HEK293T (cell line): ENCODE measurements around the gene CCNL2.

ENCODE experiments used
- CTCF ChIA-PET: fragments of 350-600 bp; formaldehyde crosslinking; extraction: SDS; loops from one replicate; lab custom pipeline; 2021; ENCODE audit warnings: antibody characterized with exemption, inconsistent platforms; lab: Yijun Ruan, JAX
- POLR2A ChIA-PET: fragments of 350-600 bp; formaldehyde crosslinking; extraction: SDS; loops from one replicate; lab custom pipeline; 2020; ENCODE audit warnings: antibody characterized with exemption, inconsistent platforms; lab: Yijun Ruan, JAX
- DNase-seq: peaks from one replicate; pipeline ENCODE4 v3.0.0; 2012; ENCODE audit warnings: mixed read lengths; ENCODE audit errors: extremely low spot score
- ARNT ChIP-seq: fragments of 450-650 bp; IDR thresholded peaks from 2 replicates; pipeline ENCODE4 v1.6.1; 2017; ENCODE audit warnings: mild to moderate bottlenecking
- BHLHE40 ChIP-seq: fragments of 450-650 bp; IDR thresholded peaks from 2 replicates; pipeline ENCODE4 v1.6.1; 2016; ENCODE audit warnings: mild to moderate bottlenecking, moderate library complexity, borderline replicate concordance
- CTBP1 ChIP-seq: fragments of 450-650 bp; IDR thresholded peaks from 2 replicates; pipeline ENCODE4 v1.6.1; 2016; ENCODE audit warnings: borderline replicate concordance
- ELF4 ChIP-seq: fragments of 450-650 bp; IDR thresholded peaks from 2 replicates; pipeline ENCODE4 v1.6.1; 2017; ENCODE audit warnings: antibody characterized with exemption
- FOXA1 ChIP-seq: fragments of 450-650 bp; IDR thresholded peaks from 2 replicates; pipeline ENCODE4 v1.6.1; 2016; ENCODE audit warnings: mild to moderate bottlenecking
- FOXK2 ChIP-seq: fragments of 450-650 bp; IDR thresholded peaks from 2 replicates; pipeline ENCODE4 v1.6.1; 2016; ENCODE audit warnings: mild to moderate bottlenecking
- FOXM1 ChIP-seq: fragments of 450-650 bp; IDR thresholded peaks from 2 replicates; pipeline ENCODE4 v1.6.1; 2017; ENCODE audit warnings: mild to moderate bottlenecking, borderline replicate concordance
- HDGF ChIP-seq: fragments of 450-650 bp; IDR thresholded peaks from 2 replicates; pipeline ENCODE4 v1.6.1; 2017; ENCODE audit warnings: antibody characterized with exemption, borderline replicate concordance
- L3MBTL2 ChIP-seq: fragments of 450-650 bp; conservative IDR thresholded peaks from 2 replicates; pipeline ENCODE4 v1.6.1; 2016; ENCODE audit warnings: mild to moderate bottlenecking
- LEF1 ChIP-seq: fragments of 450-650 bp; IDR thresholded peaks from 2 replicates; pipeline ENCODE4 v1.6.1; 2017; ENCODE audit warnings: mild to moderate bottlenecking, borderline replicate concordance
- NFRKB ChIP-seq: fragments of 450-650 bp; IDR thresholded peaks from 2 replicates; pipeline ENCODE4 v1.6.1; 2016; ENCODE audit warnings: mild to moderate bottlenecking, moderate library complexity
- SP1 ChIP-seq: fragments of 450-650 bp; IDR thresholded peaks from 2 replicates; pipeline ENCODE4 v1.6.1; 2017
- SUZ12 ChIP-seq: fragments of 450-650 bp; IDR thresholded peaks from 2 replicates; pipeline ENCODE4 v1.6.1; 2016; ENCODE audit warnings: mild to moderate bottlenecking
- TARDBP ChIP-seq: fragments of 450-650 bp; IDR thresholded peaks from 2 replicates; pipeline ENCODE4 v1.6.1; 2016
- ZNF384 ChIP-seq: fragments of 450-650 bp; IDR thresholded peaks from 2 replicates; pipeline ENCODE4 v1.6.1; 2016
- TF ChIP-seq, protein P1 (sequence below): fragments of 450-650 bp; IDR thresholded peaks from 2 replicates; pipeline ENCODE4 v1.6.1; 2016

CCNL2 gene

DNA sequence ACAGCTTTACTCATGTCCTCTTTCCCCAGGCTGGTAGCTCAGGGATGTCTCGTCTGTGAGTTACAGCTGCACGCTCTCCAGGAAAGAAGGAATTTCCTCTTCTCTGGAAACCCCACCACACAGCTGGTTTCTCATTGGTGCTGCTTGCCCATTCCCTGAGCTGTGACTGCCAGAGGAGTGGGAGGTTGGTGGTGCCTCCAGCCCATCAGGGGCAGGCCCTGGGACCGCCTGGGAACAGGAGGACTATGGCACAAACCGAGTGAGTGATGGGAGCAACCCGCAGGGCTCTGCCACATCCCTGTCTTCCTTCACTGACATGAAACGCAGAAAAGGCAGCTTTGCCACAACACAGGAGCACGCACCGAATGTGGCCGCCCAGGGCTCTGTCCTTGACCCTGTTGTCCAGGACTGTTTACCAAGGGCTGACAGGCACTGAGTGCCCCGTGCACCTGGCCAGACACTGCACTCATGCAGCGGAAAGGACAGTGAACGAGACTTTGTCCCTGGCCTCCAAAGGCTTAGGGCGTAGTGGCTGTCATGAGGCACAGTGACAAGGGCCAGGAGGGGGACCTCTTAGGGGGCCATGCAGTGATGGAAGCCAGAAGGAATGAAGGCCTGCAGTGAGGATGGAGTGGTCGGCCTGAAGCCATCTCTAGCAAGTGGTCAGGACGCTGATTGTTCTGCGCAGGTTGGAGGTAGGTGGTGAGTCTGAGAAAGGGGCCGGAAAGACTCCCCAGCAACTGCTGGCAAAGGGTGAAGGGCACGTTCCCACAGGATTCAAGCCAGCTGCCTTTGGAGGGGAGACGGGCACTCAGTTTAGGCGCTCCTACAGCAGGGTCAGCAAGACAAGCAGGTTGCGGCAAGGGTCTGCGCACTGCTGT, 1.7 kb upstream of the CCNL2 start:
- ChIA-PET POLR2A (interaction anchor here (1.0 to 2.7 kb wide), 5 partner anchors 14 to 104 kb away, joined by 3 to 54 read pairs (median 7); partner anchors contain the start of genes AURKAIP1 and DVL1), CTCF (interaction anchor here (0.6 to 1.4 kb wide), 3 partner anchors 40 to 178 kb away, joined by 3 to 6 read pairs (median 4); no protein-coding TSS in a partner anchor)
- no peak for DNase-seq
- TF ChIP-seq ARNT (no peak), FOXK2 (no peak), BHLHE40 (no peak), TARDBP (no peak), FOXA1 (no peak), ZNF384 (no peak), L3MBTL2 (no peak), HDGF (no peak), LEF1 (no peak), ELF4 (no peak), SP1 (no peak), CTBP1 (no peak), SUZ12 (no peak), NFRKB (no peak), FOXM1 (no peak)
- TF ChIP-seq, protein P1, sequence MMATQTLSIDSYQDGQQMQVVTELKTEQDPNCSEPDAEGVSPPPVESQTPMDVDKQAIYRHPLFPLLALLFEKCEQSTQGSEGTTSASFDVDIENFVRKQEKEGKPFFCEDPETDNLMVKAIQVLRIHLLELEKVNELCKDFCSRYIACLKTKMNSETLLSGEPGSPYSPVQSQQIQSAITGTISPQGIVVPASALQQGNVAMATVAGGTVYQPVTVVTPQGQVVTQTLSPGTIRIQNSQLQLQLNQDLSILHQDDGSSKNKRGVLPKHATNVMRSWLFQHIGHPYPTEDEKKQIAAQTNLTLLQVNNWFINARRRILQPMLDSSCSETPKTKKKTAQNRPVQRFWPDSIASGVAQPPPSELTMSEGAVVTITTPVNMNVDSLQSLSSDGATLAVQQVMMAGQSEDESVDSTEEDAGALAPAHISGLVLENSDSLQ: no peak

DNA sequence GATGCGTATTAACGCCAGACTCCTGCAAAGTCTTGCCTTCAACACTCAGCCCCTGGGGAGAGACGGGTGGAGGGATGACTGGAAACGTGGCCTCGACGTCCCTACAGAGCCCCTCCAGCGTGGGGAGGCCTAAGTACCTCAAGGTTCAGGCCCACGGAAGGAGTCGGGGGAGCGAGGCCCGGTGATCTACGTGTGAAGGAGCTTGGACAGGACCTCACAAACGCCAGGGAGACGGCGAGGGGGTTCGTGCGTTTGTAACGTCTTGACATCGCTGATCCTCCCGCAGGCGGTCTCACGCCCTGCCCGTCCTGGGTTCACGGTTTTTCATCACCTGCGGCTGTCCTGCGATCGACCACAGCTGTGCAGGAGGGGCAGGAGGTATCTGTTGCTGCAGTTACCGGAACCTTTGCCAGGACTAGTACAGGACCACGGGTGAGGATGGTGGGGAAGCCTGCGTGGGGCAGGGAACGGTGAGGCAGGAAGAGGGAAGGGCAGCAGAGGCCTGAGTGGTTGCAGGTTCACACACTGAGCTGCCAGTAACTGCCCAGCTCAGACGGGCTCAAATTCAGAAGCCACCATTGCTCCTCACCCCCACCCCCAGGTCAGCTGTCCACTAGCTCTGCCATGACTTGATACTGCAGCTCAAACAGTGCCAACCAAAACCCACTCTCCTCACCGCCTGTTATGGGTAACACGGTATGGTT, 889 bp upstream of the CCNL2 start:
- ChIA-PET CTCF (interaction anchor here (0.6 to 1.4 kb wide), 3 partner anchors 40 to 179 kb away, joined by 3 to 6 read pairs (median 4); no protein-coding TSS in a partner anchor), POLR2A (interaction anchor here (1.0 to 2.7 kb wide), 5 partner anchors 15 to 105 kb away, joined by 3 to 54 read pairs (median 7); partner anchors contain the start of genes AURKAIP1 and DVL1)
- TF ChIP-seq BHLHE40 (no peak), SP1 (no peak), L3MBTL2 (peak; percentile 64)
- no peak for DNase-seq

DNA sequence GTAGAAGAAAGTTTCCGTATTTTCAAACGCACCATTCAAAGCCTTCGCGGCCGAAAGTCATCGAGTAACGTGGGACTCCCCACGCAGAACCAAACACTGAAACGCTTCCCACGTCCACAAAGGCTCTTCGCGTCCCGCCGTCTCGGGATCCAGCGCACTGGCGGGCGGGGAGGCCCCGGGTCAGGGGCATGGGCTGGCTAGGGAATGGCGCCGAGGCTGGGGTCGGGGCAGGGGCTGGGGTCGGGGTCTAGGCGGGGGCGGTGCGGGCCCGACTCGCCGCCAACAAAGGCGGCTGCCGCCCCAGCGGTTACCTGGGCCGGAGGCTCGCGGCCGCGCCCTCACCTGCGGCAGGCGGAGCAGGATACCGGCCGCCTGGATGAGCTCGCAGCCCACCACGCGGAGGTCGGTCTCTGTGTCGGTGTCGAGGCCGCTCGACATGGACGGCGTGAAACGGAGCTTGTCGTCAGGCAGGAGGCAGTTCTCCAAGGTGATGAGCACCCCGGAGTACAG, 403 bp downstream of the CCNL2 start:
- POLR2A ChIA-PET: interaction anchor here (0.7 to 2.7 kb wide), 14 partner anchors 8 to 94 kb away, joined by 3 to 54 read pairs (median 5); partner anchors contain the start of genes AURKAIP1 and VWA1
- TF ChIP-seq ARNT: no peak
- TF ChIP-seq, protein P1: no peak
- no peak for TF ChIP-seq FOXA1
- TF ChIP-seq ZNF384: no peak
- no peak for TF ChIP-seq FOXM1
- TF ChIP-seq TARDBP: no peak
- TF ChIP-seq L3MBTL2: no peak
- TF ChIP-seq LEF1: no peak
- TF ChIP-seq ELF4: no peak
- TF ChIP-seq SUZ12: no peak
- no peak for TF ChIP-seq NFRKB
- TF ChIP-seq HDGF: no peak
- no peak for DNase-seq
- CTCF ChIA-PET: interaction anchor here (0.6 to 1.2 kb wide), 6 partner anchors 23 to 647 kb away, joined by 3 read pairs; partner anchors contain the start of gene AURKAIP1

DNA sequence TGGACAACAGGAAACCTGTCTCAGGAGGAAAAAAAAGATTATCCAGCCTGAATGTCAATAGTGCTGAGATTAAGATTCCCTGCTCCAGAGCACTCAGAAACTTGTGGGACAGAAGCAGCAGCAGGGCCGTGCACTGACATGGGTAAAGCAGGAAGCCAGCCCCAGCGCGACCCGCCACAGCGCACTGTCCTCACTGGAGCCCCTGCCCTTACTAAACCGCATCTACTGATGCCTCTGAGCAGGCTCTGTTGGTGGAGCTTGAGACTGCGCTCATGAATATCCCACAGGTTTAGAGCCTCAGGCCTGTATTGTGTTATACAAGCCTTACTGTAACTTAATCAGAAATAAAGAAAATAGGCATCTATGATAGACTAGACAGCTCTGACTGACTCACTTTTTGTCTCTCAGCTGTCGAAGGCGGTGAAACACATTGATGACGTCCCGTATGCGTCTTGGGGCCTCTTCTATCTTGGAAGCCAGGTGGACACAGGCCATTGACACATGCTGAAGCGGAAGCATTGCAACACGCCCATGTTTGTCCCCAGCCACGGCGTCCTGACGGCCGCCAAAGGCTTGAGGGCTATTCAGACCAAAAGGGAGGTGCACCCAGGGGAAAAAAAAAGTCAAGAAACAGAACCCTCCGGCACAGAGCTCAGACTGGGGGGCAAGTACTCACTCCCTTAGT, 1.2 kb downstream of the CCNL2 start:
- POLR2A ChIA-PET: interaction anchor here (1.5 to 2.7 kb wide), 3 partner anchors 10 to 39 kb away, joined by 9 to 54 read pairs (median 12); partner anchors contain the start of gene AURKAIP1
- CTCF ChIA-PET: interaction anchor here (0.6 to 1.2 kb wide), 2 partner anchors 23 to 648 kb away, joined by 3 read pairs; partner anchors contain the start of gene AURKAIP1
- TF ChIP-seq NFRKB: no peak
- TF ChIP-seq LEF1: no peak
- TF ChIP-seq HDGF: no peak
- no peak for TF ChIP-seq ARNT
- DNase-seq: no peak

DNA sequence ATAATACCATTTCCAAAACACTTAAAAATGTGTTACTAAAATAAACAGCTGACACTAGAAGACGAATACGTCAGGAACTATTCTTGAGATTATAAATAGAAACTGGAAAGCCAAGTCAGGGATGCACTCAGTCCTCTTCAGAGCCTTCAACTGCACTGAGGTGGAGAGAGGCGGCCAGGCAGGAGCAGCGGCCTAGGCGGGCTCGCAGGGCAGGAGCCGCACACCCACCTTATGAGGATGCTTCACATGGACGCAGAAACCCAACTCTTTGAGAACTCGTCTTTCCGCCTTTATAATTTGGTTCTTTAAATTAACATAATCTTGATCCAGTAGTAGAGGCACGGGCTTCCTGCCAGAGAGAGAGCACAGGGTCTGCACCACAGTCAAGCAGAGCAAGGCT, 4.0 kb downstream of the CCNL2 start:
- TF ChIP-seq ZNF384: no peak
- TF ChIP-seq FOXK2: no peak
- no peak for DNase-seq
- CTCF ChIA-PET: no interaction called here
- POLR2A ChIA-PET: no interaction called here

DNA sequence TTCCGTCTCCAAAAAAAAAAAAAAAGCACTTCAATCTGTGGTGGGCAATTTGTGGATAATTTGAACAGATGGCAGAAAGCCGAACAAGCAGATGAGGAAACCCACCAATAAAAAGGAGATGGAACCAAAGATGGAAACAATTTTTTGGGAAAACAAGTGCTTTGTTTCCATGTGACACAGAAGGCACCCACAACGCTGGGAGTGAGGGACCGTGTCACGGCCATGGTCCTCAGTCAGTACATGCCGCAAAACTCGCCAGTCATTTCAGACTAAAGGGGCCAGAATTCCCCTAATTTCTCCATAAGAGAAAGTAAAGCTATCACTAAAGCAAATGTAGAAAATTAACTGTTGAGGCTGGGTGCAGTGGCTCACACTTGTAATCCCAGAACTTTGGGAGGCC, 5.0 kb downstream of the CCNL2 start:
- no peak for DNase-seq
- POLR2A ChIA-PET: no interaction called here
- CTCF ChIA-PET: no interaction called here
- TF ChIP-seq FOXK2 (no peak), ARNT (no peak), CTBP1 (no peak), ELF4 (no peak), L3MBTL2 (no peak), ZNF384 (no peak), TARDBP (no peak)
